Endothelial cell of umbilical vein (primary cell): Measurements from ENCODE around the gene RPL39.

Experiments used
- CTCF ChIP-seq, 2 donors: IDR thresholded peaks; 1 replicate in 1 of 2; 2 replicates in 1 of 2; pipeline ENCODE4 v1.5.1; 2011; ENCODE audit warnings: low read length in 2 of 2, mild to moderate bottlenecking in 2 of 2, moderate library complexity in 2 of 2, control low read depth in 1 of 2, inconsistent platforms in 1 of 2, low read depth in 1 of 2; ENCODE audit not compliant: insufficient read depth in 1 of 2; ENCODE audit errors: extremely low read depth in 1 of 2
- EZH2 ChIP-seq: IDR thresholded peaks from 2 replicates; pipeline ENCODE4 v1.6.1; 2012; ENCODE audit warnings: borderline replicate concordance, low read depth, mild to moderate bottlenecking, moderate library complexity, low read length, inconsistent platforms; ENCODE audit not compliant: severe bottlenecking
- GATA2 ChIP-seq: IDR thresholded peaks from 2 replicates; pipeline ENCODE4 v1.7.0; 2011; ENCODE audit warnings: low read depth, mild to moderate bottlenecking, moderate library complexity, mixed read lengths, low read length; ENCODE audit not compliant: insufficient read length, insufficient read depth
- MAX ChIP-seq: IDR thresholded peaks from 2 replicates; pipeline ENCODE4 v1.6.1; 2011; ENCODE audit not compliant: insufficient read depth, insufficient read length
- POLR2A ChIP-seq: IDR thresholded peaks from 2 replicates; pipeline ENCODE4 v1.6.1; 2012; ENCODE audit warnings: low read depth, mild to moderate bottlenecking, control low read depth, low read length
- POLR2AphosphoS5 ChIP-seq: IDR thresholded peaks from 2 replicates; pipeline ENCODE4 v1.6.1; 2012; ENCODE audit warnings: low read depth, mild to moderate bottlenecking, control low read depth, low read length, moderate library complexity; ENCODE audit not compliant: insufficient read depth

- TF ChIP-seq CTCF (IDR thresholded peaks at IDR 0.05; ENCODE audit: extremely low read depth in 1 of 2, insufficient read depth in 1 of 2, low read depth in 1 of 2, low read length in 2 of 2) (no peak), GATA2 (no peak), EZH2 (no peak), POLR2A (no peak), MAX (no peak), POLR2AphosphoS5 (no peak)
These were observed 10.1 kb upstream of the RPL39 start for GRCh38 chrX:119801253-119802221.
